RWPE2 (cell line): Measurements from ENCODE around the gene PADI3.

Experiments used
- ATAC-seq: fragments of 200-7000 bp; cut with Tn5 transposase; 3 replicates; pipeline ENCODE4 v1.9.1; 2021; ENCODE audit warnings: low read depth
- DNase-seq: peaks from one replicate; pipeline ENCODE4 v3.0.0-alpha.2; 2020; ENCODE audit warnings: low spot score
- H3K27ac ChIP-seq: fragments of 450-650 bp; 2 replicates; pipeline ENCODE4 v1.5.1; 2017; ENCODE audit warnings: mild to moderate bottlenecking; ENCODE audit not compliant: poor library complexity, severe bottlenecking
- H3K27me3 ChIP-seq: fragments of 250-450 bp; sonication (Bioruptor Pico); 2 replicates; pipeline ENCODE4 v1.5.1; 2021; ENCODE audit warnings: mild to moderate bottlenecking, moderate library complexity; ENCODE audit not compliant: insufficient read depth, poor library complexity, severe bottlenecking
- H3K36me3 ChIP-seq: fragments of 250-450 bp; sonication (Bioruptor Pico); 2 replicates; pipeline ENCODE4 v1.5.1; 2020; ENCODE audit warnings: low read depth, mild to moderate bottlenecking, moderate library complexity
- H3K4me1 ChIP-seq: fragments of 250-450 bp; sonication (Bioruptor Pico); 2 replicates; pipeline ENCODE4 v1.5.1; 2021; ENCODE audit warnings: mild to moderate bottlenecking, moderate library complexity; ENCODE audit not compliant: insufficient read depth, poor library complexity, severe bottlenecking
- H3K4me3 ChIP-seq: fragments of 250-450 bp; sonication (Bioruptor Pico); 2 replicates; pipeline ENCODE4 v1.5.1; 2021; ENCODE audit warnings: mild to moderate bottlenecking, moderate library complexity; ENCODE audit not compliant: severe bottlenecking
- H3K9me3 ChIP-seq: fragments of 250-450 bp; sonication (Bioruptor Pico); 2 replicates; pipeline ENCODE4 v1.5.1; 2021; ENCODE audit warnings: mild to moderate bottlenecking, moderate library complexity; ENCODE audit not compliant: severe bottlenecking
- TF ChIP-seq, protein P1 (sequence below): fragments of 450-650 bp; IDR thresholded peaks from one replicate; pipeline ENCODE4 v1.5.1; 2017; ENCODE audit warnings: mild to moderate bottlenecking, moderate library complexity; ENCODE audit not compliant: poor library complexity, severe bottlenecking

PADI3 gene

DNA sequence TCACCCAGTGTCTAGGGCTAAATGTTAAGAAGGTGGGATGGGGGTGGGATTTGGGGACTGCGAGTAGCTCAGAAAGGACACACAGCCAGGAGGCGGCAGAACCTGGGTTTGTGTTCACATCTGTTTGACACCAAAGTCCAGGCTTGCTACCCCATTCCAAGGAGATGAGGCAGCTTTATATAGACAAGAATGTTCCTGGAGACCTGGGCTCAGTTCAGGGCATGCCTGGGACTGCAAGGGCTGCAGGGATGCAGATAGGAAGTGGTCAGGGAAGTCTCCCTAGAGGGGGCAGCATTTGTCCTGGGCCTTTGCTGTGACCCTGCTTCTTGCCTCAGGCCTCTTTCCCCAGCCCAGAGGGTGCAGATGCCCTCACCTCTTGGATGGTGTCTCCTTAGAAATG lies 16.3 kb downstream of the PADI3 start:
- ATAC-seq, result peak; percentile 94
- Histone ChIP-seq H3K27ac (peak overlapping the region; percentile 47), H3K27me3 (no peaks in the 10 kb centered on the region), H3K9me3 (no peaks in the 10 kb centered on the region), H3K4me1 (peaks cover 11% of the 10 kb centered on the region), H3K36me3 (no peaks in the 10 kb centered on the region; the same call in none of the 2 replicates), H3K4me3 (no peak overlapping the region)
- TF ChIP-seq, protein P1, sequence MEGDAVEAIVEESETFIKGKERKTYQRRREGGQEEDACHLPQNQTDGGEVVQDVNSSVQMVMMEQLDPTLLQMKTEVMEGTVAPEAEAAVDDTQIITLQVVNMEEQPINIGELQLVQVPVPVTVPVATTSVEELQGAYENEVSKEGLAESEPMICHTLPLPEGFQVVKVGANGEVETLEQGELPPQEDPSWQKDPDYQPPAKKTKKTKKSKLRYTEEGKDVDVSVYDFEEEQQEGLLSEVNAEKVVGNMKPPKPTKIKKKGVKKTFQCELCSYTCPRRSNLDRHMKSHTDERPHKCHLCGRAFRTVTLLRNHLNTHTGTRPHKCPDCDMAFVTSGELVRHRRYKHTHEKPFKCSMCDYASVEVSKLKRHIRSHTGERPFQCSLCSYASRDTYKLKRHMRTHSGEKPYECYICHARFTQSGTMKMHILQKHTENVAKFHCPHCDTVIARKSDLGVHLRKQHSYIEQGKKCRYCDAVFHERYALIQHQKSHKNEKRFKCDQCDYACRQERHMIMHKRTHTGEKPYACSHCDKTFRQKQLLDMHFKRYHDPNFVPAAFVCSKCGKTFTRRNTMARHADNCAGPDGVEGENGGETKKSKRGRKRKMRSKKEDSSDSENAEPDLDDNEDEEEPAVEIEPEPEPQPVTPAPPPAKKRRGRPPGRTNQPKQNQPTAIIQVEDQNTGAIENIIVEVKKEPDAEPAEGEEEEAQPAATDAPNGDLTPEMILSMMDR, result peak; percentile 37
- DNase-seq, result no peak

DNA sequence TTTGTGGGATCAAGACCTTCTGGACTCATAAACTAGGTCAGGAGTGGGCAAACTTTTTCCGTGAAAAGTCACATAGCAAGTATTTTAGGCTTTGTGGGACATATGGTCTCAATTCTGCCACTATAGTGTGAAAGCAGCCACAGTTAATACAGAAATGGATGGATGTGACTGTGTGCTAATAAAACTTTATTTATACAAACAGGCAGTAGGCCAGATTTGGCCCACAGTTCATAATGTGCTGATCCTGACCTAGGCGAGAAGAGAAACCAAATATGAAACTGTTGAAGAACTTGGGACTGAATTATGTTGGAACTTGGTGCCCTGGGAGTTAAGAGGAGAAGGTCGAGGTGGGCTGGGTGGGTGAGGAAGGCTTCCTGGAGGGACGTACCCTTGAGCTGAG lies 17.1 kb downstream of the PADI3 start:
- ATAC-seq (no peak), DNase-seq (no peak)
- Histone ChIP-seq H3K27ac (peak overlapping the region; percentile 47), H3K4me3 (no peak overlapping the region), H3K27me3 (no peaks in the 10 kb centered on the region), H3K4me1 (peaks cover 11% of the 10 kb centered on the region), H3K36me3 (no peaks in the 10 kb centered on the region; the same call in none of the 2 replicates), H3K9me3 (no peaks in the 10 kb centered on the region)
- TF ChIP-seq, protein P1, result no peak

- no peak for DNase-seq
- ATAC-seq, result no peak
- Histone ChIP-seq H3K27ac (no peak overlapping the region), H3K36me3 (no peaks in the 10 kb centered on the region; the same call in 1 of the 2 replicates), H3K4me3 (no peak overlapping the region), H3K27me3 (no peaks in the 10 kb centered on the region), H3K9me3 (no peaks in the 10 kb centered on the region), H3K4me1 (peaks cover 2% of the 10 kb centered on the region)
- TF ChIP-seq, protein P1, result no peak
Measured at GRCh38 chr1:17270891-17271765, 22.2 kb downstream of the PADI3 start.

DNA sequence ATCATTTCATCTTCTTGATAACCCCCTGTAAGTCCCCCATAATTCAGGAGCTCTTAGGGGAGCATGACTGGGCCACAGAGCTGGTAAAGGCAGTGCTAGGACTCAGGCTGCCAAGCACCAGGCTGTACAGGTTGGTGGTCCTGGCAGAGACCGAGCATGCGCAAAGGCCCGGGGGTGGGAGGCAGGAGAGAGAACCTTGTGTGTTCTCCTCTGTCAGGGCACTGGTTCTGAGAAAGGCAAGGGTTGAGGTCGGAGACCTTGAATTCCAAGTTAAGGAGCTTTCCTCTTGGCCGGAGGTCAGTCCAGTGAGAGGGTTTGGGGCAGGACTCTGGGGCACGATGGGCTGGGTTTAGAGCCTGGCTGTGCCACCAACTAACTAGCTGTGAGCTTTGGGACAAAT lies 23.2 kb downstream of the PADI3 start:
- peaks cover 9% of the 10 kb centered on the region for H3K4me1 ChIP-seq
- DNase-seq, result no peak
- H3K27me3 ChIP-seq, result no peaks in the 10 kb centered on the region
- TF ChIP-seq, protein P1, result no peak
- no peaks in the 10 kb centered on the region; the same call in 1 of the 2 replicates for H3K36me3 ChIP-seq
- no peak overlapping the region for H3K27ac ChIP-seq
- no peak for ATAC-seq
- H3K9me3 ChIP-seq, result no peaks in the 10 kb centered on the region
- H3K4me3 ChIP-seq, result no peak overlapping the region

- no peak overlapping the region for H3K27ac ChIP-seq
- no peaks in the 10 kb centered on the region for H3K9me3 ChIP-seq
Measured at GRCh38 chr1:17272646-17273045, 23.7 kb downstream of the PADI3 start.

More at GRCh38 chr1:17272646-17273045, 23.7 kb downstream of the PADI3 start:
- H3K27me3 ChIP-seq, result no peaks in the 10 kb centered on the region
- H3K4me3 ChIP-seq, result no peak overlapping the region
- TF ChIP-seq, protein P1, result no peak
- no peak for ATAC-seq
- peaks cover 9% of the 10 kb centered on the region for H3K4me1 ChIP-seq
- H3K36me3 ChIP-seq, result no peaks in the 10 kb centered on the region; the same call in 1 of the 2 replicates
- DNase-seq, result no peak
